GM20000 (cell line): ENCODE measurements around the gene OR10V1.

Source experiments
- DNase-seq: peaks from one replicate; pipeline ENCODE4 v3.0.0; 2012; ENCODE audit warnings: low spot score
- CTCF ChIP-seq: IDR thresholded peaks from 2 replicates; pipeline ENCODE4 v1.5.1; 2012; ENCODE audit warnings: mild to moderate bottlenecking, control low read depth; ENCODE audit errors: extremely low read depth, missing control alignments

OR10V1 gene

GRCh38 chr11:59713745-59714144 is at the start of gene OR10V1:
Gene OR10V1 (minus strand): TSS chr11:59713845. CDS start chr11:59713845, 0 bp downstream.
- no peak for DNase-seq
- no peak for TF ChIP-seq CTCF

GRCh38 chr11:59761993-59762392 is 48.3 kb upstream of the OR10V1 start:
- DNase-seq = no peak
- TF ChIP-seq CTCF = no peak

GRCh38 chr11:59760771-59761170 is 47.1 kb upstream of the OR10V1 start:
- DNase-seq = no peak
- TF ChIP-seq CTCF = no peak

GRCh38 chr11:59759900-59760299 is 46.3 kb upstream of the OR10V1 start:
- TF ChIP-seq CTCF = no peak
- no peak for DNase-seq

- no peak for TF ChIP-seq CTCF
- no peak for DNase-seq
These were observed 44.9 kb upstream of the OR10V1 start for GRCh38 chr11:59758401-59759037.

- peak; percentile 56 for DNase-seq
- TF ChIP-seq CTCF = no peak
These were observed 43.2 kb upstream of the OR10V1 start for GRCh38 chr11:59756845-59757244.

- no peak for TF ChIP-seq CTCF
- DNase-seq = no peak
These were observed 42.9 kb upstream of the OR10V1 start for GRCh38 chr11:59756558-59756840.
